HG03565 (cell line): ENCODE data around the gene PPP1R8.
A peak's percentile ranks its signal among the peaks of the same experiment; 100 is the strongest.
"Not testable (repeated sequence)": the region's sequence is repeated elsewhere in the genome, so short reads cannot be mapped to it uniquely, and the experiment has no call there.

Experiments used
- ATAC-seq: cut with Tn5 transposase; IDR thresholded peaks from one replicate; pipeline ENCODE4 v1.9.1; 2021; ENCODE audit warnings: mild to moderate bottlenecking, moderate library complexity; ENCODE audit not compliant: unreplicated experiment

The PPP1R8 gene

GRCh38 chr1:27830621-27831440 is at the start of gene PPP1R8:
Gene PPP1R8 (plus strand): TSS chr1:27830782. CDS start chr1:27830836, 54 bp downstream.
- ATAC-seq: peak; percentile 91

DNA sequence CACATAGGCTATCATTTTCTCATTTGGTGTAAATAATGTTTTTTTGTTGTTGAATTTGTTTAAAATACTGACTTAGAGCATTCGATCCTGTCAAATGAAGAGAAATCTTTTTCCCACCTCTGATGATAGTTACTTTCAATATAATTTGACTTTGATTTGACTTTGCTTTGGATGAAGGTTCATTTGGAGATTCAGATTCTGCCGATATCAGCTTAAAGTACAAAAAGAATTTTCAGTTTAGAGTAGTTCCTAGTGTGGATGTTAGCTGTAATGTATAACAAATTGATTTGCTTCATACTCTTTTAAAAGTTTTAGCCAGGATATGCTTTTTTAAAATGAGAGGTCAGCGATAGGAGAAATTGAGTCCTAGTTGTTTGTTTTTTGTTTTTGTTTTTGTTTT is 47.6 kb upstream of the PPP1R8 start:
- no peak for ATAC-seq

DNA sequence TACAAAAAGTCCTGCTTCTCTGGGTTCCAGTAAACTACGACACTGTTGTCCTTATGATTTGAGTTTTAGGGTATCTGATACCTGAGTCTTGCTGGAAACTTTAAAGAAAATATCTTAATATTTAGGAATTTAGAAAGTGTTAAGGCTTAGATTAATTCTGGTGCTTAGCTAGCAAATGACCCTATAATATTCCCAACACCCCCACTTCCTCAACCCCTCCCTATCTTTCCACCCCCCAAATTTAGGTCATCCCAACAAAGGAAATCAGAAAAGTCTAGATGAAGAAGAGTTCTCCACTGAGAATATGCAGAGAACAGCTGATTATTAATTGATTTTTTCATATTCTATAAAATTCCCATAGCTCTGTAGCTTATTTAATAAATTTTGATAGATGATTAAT is 45.9 kb upstream of the PPP1R8 start:
- ATAC-seq: no peak

DNA sequence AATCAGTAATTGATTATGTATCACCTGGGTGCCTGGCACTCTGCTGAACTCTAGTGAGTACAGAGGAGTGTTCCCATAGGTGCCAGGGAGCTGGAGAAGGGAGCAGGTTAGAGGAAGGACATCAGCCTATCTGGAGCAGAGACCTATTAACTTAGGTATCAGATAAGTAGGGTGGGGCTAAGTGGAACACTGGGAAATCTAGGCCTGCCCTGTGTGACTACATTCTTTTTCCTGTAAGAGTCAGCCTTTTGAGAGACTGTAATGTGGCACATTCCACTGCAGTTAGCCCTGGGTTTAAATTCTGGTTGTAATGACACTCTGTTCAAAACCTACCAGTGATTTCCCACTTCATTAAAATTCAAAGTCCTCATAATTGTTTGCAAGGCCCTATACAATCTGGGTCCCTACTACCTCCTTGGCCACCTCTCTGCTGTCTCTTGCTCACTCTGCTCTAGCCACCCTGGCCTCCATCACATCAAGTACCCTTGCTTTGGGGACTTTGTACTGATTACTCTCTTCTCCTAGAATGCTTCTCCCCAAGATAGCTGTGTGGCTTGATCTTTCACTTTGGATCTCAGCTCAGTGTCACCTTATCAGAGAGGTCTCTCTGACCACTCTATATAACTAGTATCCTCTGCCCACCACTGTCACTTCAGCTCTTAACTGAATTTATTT is 44.7 kb upstream of the PPP1R8 start:
- ATAC-seq: no peak

DNA sequence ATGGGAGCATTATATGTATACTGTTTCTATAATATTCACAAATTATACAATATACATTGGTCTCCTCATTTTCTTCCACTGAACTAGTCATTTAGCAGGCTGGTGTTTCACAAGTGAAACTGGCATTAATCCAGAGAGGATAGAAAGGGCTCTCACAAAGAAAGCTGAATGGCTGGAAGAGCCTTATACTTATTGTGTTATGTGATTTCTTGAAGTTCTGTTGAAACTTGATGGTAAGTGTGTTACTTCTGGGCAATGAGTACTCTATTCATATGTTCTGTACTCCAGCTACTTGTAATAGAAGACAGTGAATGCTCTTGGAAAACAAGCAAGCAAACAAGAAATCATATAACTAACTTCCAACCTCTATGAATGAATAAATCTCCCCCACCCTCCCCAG is 42.7 kb upstream of the PPP1R8 start:
- no peak for ATAC-seq

GRCh38 chr1:27789540-27790041 is 41.0 kb upstream of the PPP1R8 start:
- no peak for ATAC-seq

- not testable (repeated sequence) for ATAC-seq
Observed at GRCh38 chr1:27790270-27790669, 40.3 kb upstream of the PPP1R8 start.

- no peak for ATAC-seq
Observed at GRCh38 chr1:27795601-27796000, 35.0 kb upstream of the PPP1R8 start.

DNA sequence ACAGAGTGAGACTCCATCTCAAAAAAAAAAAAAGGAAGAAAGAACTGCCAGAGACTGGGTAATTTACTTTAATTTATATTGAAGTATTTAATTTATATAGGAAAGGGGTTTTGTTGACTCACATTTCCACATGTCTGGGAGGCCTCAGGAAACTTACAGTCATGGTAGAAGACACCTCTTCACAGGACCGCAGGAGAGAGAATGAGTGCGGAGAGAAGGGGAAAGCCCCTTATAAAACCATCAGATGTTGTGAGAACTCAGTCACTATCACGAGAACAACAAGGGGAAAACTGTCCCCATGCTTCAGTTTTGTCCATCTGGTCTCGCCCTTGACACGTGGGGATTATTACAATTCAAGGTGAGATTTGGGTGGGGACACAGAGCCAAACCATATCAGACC is 25.8 kb upstream of the PPP1R8 start:
- ATAC-seq: no peak

DNA sequence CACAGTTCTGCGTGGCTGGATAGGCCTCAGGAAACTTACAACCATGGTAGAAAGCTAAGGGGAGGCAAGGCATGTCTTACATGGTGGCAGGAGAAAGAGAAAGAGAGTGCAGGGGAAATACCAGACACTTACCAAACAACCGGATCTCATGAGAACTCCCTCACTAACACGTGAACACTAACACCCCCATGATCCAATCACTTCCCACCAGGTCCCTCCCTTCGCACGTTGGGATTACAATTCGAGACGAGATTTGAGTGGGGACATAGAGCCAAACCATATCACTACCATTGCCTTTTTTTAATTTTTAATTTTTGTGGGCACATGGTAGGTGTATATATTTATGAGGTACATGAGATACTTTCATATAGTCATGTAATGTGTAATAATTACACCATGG is 23.8 kb upstream of the PPP1R8 start:
- ATAC-seq: no peak

- ATAC-seq: no peak
Observed at GRCh38 chr1:27807385-27807784, 23.2 kb upstream of the PPP1R8 start.

DNA sequence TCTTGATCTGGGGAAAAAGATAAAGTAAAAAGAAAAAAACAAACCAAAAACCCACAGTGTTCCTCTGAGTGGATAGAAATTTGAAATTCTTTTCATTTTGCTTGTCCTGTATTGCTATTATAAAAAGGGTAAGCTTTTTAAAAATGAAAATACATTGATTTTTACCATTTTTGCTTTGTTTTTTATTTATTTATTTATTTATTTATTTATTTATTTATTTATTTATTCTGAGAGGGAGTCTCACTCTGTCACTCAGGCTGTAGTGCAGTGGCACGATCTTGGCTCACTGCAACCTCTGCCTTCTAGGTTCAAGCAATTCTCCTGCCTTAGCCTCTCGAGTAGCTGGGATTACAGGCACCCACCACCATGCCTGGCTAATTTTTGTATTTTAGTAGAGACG is 22.5 kb upstream of the PPP1R8 start:
- not testable (repeated sequence) for ATAC-seq

- ATAC-seq: no peak
Observed at GRCh38 chr1:27809883-27810282, 20.7 kb upstream of the PPP1R8 start.

DNA sequence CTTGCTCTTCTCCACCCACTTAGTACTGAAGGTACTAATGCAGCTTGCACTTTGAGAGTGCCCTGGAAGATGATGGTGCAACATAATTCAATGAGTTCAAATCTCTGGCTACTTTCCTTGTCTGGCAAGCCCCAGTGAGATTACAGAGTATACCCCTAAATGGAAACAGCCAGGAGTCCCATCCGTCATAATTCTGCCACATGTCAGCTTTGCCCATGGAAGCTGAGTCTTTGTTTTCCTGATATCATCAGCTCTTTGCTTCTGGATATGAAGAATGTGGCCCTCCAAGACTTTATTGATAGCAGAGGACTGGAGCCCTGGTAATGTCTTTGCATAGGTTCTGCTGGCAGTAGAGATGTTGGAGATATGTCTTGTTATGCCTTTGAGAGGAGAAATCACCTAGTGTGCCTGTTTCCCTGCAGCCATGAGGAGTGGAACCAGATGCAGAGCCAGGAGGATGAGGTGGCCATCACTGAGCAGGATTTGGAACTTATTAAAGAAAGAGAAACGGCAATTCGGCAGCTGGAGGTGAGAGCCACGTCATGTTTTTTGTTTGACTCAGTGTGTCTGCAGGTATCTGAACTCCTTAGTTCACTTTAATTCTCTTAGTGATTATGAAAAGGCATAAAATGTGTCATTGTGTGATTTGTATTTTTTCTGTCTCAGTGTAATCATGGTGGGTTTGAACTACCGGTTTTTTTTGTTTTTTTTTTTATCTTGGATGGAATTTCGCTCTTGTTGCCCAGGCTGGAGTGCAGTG is 18.7 kb upstream of the PPP1R8 start:
- no peak for ATAC-seq

DNA sequence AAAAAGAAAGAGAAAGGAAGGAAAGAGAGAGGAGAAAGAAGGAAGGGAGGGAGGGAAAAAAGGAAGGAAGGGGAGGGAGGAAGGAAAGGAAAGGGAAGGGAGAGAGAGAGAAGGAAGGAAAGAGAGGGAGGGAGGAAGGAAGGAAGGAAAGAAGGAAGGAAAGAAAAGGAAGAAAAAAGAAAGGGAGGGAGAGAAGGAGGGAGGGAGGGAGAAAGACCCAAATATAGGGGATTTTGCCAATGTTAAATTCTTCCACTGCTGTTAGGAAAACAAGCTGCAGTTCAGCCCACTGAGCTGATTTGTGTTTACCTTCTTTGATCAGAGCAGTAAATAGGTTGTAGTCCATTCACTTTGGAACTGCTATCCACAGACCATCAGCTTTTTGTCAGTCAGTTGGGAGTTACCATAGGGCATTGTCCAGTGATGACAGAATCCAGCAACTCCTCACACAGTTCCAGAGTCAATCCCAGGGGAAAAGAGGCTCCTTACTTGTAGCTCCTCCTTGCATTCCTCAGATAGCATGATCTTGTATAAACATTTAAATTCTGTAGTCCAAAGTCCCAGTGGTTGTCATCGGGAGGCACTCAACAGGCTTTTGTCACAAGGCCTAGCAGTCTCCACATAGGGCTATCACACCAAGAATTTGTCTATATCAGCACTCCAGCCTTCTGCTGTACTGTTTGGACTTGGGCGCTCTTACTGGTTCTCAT is 13.5 kb upstream of the PPP1R8 start:
- no peak for ATAC-seq

DNA sequence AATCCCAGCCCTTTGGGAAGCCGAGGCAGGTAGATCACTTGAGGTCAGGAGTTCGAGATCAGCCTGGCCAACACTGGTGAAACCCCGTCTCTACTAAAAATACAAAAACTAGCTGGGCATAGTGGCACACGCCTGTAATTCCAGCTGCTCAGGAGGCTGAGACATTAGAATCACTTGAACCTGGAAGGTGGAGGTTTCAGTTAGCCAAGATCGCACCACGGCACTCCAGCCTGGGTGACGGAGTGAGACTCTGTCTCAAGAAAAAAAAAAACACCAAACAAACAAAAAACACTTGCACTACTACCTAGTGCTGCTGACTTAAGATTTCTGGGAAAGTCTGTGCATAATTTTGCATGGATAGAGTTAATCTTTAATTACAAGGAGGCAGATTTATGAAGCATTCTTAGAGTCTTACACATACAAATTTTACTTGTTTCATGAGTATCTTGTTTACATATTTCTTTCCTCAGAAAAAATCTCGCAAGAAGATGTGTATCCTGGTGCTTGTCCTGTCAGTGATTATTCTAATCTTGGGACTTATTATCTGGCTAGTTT is 8.7 kb upstream of the PPP1R8 start:
- ATAC-seq: no peak

GRCh38 chr1:27823784-27824183 is 6.8 kb upstream of the PPP1R8 start:
- ATAC-seq: no peak

- no peak for ATAC-seq
Observed at GRCh38 chr1:27824411-27824810, 6.2 kb upstream of the PPP1R8 start.

- not testable (repeated sequence) for ATAC-seq
Observed at GRCh38 chr1:27829339-27829960, 1.1 kb upstream of the PPP1R8 start.
